HG03159 (cell line): Measurements from ENCODE around the gene DENR.
"Not testable (repeated sequence)": the region's sequence is repeated elsewhere in the genome, so short reads cannot be mapped to it uniquely, and the experiment has no call there.

Source experiments
- ATAC-seq: cut with Tn5 transposase; IDR thresholded peaks from one replicate; pipeline ENCODE4 v1.9.1; 2021; ENCODE audit warnings: mild to moderate bottlenecking, moderate library complexity; ENCODE audit not compliant: unreplicated experiment

Gene DENR

DNA sequence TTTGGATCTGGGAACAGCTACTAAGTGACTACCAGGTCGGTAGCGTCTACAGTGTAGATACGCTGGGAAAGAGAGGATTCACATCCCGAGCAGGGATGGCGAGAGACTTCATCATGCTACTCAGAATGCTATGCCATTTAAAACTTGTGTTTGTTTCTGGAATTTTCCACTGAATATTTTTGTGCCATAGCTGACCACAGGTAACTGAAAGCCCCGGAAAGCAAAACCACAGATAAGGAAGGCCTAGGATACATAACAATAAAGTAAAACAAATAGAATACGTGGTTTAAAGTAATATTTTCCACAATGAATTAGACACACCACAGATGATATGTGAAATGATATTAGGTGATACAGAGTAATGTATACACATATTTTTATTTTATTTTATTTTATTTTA, 14.1 kb upstream of the DENR start:
- no peak for ATAC-seq

- no peak for ATAC-seq
These were observed 12.3 kb upstream of the DENR start for GRCh38 chr12:122740351-122740750.

- ATAC-seq = no peak
These were observed 8.6 kb upstream of the DENR start for GRCh38 chr12:122743895-122744525.

DNA sequence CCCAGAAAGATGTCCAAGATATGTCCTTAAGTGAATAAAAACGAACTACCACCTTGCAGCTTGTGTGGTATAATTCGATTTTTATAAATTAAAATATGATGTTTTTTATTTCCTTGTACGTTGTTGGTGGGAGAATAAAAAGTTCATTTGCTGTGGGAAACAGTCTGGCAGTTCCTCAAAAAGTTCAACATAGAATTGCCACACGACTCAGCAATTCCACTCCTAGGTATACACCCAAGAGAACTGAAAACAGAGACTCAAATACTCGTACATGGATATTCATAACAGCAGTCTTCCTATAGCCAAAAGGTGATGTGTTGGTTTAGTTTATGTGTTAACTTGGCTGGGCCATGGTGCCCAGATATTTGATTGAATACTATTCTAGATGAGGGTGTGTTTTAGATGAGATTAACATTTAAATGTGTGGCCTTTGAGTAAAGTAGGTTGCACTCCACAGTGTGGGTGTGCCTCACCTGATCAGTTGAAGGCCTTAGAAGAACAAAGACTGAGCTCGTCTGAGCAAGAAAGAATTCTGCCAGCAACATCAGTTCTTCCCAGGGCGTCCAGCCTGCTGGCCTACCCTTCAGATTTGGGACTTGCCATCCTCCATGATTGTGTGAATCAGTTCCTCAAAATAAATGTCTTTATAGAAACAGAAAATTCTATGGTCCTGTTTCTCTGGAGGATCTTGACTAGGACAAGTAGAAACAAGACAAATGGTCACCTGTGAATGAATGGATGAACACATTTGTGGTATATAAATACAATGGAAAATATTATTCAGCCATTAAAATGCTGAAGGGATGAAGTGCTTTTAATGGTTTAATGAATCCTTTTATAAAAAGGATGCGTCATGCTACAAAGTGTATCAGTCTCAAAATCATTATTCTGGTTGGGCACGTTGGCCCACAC, 5.1 kb upstream of the DENR start:
- ATAC-seq = no peak

GRCh38 chr12:122749569-122750332, 2.9 kb upstream of the DENR start:
- ATAC-seq = no peak

DNA sequence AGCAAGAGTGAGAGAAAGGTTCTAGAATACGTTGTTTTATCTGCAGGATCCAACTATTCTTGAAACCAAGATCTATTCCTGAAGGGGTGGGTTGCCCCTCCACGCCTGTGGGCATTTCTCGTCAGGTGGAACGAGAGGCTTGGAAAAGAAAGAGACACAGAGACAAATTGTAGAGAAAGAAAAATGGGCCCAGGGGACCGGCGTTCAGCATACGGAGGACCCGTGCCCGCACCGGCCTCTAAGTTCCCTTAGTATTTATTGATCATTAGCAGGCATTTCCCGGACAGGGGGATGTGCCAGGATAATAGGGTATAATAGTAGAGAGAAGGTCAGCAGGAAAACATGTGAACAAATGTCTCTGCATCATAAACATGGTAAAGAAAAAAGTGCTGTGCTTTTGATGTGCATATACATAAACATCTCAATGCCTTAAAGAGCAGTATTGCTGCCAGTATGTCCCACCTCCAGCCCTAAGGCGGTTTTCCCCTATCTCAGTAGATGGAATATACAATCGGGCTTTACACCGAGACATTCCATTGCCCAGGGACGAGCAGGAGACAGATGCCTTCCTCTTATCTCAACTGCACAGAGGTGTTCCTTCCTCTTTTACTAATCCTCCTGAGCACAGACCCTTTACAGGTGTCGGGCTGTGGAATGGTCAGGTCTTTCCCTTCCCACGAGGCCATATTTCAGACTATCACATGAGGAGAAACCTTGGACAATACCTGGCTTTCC, 1.7 kb upstream of the DENR start:
- not testable (repeated sequence) for ATAC-seq

- no peak for ATAC-seq
These were observed 661 bp downstream of the DENR start for GRCh38 chr12:122753319-122753650.

- ATAC-seq = no peak
These were observed 2.2 kb downstream of the DENR start for GRCh38 chr12:122754790-122755189.

GRCh38 chr12:122757568-122757967, 4.9 kb downstream of the DENR start:
- ATAC-seq = no peak

DNA sequence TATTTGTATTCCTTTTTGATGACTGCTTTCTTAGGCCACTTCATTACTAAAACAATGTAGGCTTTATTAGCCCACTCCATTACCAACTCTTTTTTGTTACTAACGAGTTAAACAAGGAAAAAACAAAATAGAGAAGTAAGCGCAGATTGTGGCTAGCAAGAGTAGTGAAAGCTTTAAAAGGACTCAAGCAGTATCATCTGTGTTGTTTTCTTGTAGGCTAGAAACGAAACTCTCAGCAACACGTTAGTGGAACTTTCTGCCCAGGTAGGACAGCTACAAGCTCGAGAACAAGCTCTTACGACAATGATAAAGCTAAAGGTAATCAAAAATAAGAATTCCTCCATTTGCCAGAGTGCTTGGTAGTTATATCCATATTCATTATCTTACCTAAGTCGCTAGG, 32.9 kb downstream of the DENR start:
- no peak for ATAC-seq

GRCh38 chr12:122788387-122788786, 35.8 kb downstream of the DENR start:
- no peak for ATAC-seq

GRCh38 chr12:122789637-122790036, 37.0 kb downstream of the DENR start:
- ATAC-seq = no peak

DNA sequence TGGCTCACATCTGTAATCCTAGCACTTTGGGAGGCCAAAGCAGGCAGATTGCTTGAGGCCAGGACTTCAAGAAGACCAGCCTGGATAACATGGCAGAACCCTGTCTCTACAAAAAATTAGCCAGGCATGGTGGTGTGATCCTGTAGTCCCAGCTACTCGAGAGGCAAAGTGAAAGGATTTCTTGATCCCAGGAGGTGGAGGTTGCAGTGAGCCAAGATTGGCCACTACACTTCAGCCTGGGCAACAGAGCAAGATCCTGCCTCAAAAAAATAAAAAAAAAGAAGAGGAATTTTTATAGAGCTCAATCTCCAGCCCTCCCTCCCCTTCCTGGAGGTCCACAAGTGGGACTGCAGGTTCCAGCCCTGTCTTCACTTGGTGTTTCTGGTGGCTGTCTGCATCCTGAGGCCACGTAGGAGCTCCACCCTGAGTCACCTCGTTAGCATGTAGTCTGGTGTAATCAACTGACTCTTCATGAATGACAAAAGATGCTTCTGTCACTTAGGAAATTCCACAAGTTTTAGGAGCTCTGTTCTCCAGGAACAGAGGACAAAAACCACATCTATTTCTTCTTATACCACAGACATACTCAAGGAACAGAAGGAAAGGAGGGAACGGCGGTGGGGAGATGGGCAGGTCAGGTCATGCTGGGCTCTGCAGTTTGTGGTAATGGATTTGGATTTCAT, 37.9 kb downstream of the DENR start:
- ATAC-seq = no peak

DNA sequence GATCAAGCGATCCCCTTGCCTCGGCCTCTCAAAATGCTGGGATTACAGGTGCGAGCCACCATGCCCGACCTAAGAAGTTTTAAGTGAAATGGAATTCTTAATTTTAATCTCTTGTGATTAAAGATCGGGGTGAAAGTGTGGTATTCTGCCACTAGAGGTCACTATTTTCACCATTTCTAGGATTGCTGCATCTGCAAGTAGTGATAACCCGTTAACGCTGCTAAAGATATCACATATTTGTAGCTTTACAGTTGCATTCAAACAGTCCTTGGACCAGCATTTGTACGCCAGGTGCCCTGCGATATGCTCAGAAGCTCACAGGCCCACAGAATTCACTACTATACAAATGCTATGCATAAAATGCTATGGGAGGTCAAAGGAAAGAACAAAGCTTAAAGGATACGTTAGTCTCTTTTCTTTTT, 41.1 kb downstream of the DENR start:
- no peak for ATAC-seq

- ATAC-seq = no peak
These were observed 43.2 kb downstream of the DENR start for GRCh38 chr12:122795807-122796206.

- ATAC-seq = no peak
These were observed 47.1 kb downstream of the DENR start for GRCh38 chr12:122799641-122800243.

- no peak for ATAC-seq
These were observed 51.3 kb downstream of the DENR start for GRCh38 chr12:122803937-122804336.

DNA sequence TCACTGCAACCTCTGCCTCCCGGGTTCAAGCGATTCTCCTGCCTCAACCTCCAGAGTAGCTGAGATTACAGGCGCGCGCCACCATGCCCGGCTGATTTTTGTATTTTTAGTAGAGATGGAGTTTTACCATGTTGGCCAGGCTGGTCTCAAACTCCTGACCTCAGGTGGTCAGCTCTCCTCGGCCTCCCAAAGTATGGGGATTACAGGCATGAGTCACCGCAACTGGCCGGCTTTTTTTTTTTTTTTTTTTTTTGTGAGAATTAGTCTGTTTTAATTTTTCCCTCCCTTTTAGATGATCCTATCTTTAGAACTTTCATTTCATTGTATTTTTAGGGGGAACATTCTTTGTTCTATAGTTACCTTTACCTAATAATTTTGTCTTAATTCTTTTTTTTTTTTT, 52.3 kb downstream of the DENR start:
- ATAC-seq = not testable (repeated sequence)

DNA sequence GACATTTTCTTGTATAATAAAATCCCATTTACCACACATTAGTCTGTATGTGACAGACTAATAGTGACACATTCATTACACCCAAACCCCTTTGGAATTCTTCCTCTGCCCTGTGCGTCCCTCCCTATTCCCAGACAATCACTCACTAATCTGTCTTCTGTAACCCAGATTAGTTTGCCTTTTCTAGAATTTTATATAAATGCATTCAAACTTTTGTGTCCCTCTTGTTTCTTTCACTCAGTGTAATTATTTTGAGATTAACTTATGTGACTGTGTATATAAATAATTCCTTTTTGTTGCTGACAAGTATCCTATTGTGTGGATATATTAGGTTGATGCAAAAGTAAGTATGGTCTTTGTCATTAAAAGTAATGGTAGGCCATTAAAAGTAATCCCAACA, 55.0 kb downstream of the DENR start:
- ATAC-seq = no peak

GRCh38 chr12:122811777-122812176, 59.2 kb downstream of the DENR start:
- ATAC-seq = no peak
